Esophagus squamous epithelium (tissue), 4 donors: Measurements from ENCODE around the gene RNF180.

Experiments
- POLR2A ChIP-seq, 4 donors: fragments of 450-650 bp; IDR thresholded peaks; one replicate each; pipeline ENCODE4 v1.6.1; 2017; ENCODE audit warnings: antibody characterized with exemption in 4 of 4, mild to moderate bottlenecking in 4 of 4, moderate library complexity in 3 of 4
- TF ChIP-seq, protein P1 (sequence below), 6 experiments: fragments of 450-650 bp in 4 of 6; fragments of 200-600 bp in 2 of 6; sonication (generic) in 2 of 6; IDR thresholded peaks; one replicate each; pipeline ENCODE4 v1.5.1; 2016 to 2019; ENCODE audit warnings: antibody characterized with exemption in 6 of 6, mild to moderate bottlenecking in 4 of 6, moderate library complexity in 4 of 6

DNA sequence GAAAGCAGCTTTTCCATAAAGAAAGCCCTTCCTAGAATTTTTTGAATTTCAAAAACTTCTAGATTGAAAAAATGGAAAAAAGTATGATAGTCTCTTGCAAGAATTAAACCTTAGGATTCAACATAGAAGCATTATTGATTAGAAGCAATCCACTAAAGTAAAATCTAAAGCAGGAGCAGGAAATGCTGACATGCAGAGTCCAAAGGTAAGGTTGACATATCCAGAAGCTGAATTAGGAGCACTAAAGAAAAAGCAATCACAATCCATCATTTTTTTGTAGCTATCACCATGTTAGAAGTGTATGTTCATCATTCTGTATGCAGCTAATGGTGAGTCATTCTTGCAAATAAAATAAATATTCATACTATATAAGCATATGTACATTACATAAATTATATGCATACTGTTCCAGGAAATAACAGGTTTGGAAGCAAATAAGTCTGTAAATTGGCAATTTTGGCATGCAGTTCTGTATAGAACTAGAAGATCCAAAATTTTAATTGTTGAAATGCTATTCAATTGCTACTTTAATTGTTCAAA, 39.4 kb upstream of the RNF180 start:
- TF ChIP-seq, protein P1, sequence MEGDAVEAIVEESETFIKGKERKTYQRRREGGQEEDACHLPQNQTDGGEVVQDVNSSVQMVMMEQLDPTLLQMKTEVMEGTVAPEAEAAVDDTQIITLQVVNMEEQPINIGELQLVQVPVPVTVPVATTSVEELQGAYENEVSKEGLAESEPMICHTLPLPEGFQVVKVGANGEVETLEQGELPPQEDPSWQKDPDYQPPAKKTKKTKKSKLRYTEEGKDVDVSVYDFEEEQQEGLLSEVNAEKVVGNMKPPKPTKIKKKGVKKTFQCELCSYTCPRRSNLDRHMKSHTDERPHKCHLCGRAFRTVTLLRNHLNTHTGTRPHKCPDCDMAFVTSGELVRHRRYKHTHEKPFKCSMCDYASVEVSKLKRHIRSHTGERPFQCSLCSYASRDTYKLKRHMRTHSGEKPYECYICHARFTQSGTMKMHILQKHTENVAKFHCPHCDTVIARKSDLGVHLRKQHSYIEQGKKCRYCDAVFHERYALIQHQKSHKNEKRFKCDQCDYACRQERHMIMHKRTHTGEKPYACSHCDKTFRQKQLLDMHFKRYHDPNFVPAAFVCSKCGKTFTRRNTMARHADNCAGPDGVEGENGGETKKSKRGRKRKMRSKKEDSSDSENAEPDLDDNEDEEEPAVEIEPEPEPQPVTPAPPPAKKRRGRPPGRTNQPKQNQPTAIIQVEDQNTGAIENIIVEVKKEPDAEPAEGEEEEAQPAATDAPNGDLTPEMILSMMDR (IDR thresholded peaks at IDR 0.05): no peak
- no peak for TF ChIP-seq POLR2A (IDR thresholded peaks at IDR 0.05)
